HL-60 (cell line): ENCODE measurements around the gene NCBP2.

Experiments used
- GABPA ChIP-seq: IDR thresholded peaks from 2 replicates; pipeline ENCODE4 v1.6.1; 2012; ENCODE audit warnings: low read depth
- POLR2AphosphoS5 ChIP-seq: IDR thresholded peaks from 2 replicates; pipeline ENCODE4 v1.6.1; 2012; ENCODE audit warnings: low read depth
- TF ChIP-seq, protein P1 (sequence below): IDR thresholded peaks from one replicate; pipeline ENCODE4 v1.5.1; 2011; ENCODE audit warnings: low read length, control low read depth, inconsistent platforms; ENCODE audit not compliant: insufficient read depth

DNA sequence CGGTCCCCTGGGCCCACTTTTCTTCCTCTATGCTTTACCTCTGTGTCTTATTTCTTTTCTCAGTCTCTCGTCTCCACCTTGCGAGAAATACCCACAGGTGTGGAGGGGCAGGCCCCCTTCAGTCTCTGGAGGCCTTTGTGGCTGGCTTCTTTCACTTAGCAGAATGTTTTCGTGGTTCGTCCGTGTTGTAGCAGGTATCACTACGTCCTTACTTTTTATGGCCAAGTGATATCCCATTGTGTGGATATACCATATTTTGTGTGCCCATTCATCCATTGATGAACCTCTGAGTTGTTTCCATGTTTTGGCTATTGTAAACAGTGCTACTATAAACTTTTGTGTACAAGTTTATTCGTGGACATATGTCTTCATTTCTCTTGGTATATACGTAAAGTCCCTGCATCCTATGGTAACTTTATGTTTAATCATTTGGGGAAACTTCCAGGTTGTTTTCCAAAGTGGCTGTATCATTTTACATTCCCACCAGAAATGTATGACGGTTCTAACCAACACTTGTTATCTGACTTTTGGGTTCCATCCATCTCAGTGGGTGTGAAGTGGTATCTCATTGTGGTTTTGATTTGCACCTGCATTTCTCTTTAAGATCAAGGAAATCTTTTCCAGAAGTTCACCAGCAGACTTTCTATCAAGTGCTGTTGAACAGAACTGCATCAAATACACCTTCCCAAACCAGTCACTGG lies 20.8 kb upstream of the NCBP2 start:
- TF ChIP-seq, protein P1, sequence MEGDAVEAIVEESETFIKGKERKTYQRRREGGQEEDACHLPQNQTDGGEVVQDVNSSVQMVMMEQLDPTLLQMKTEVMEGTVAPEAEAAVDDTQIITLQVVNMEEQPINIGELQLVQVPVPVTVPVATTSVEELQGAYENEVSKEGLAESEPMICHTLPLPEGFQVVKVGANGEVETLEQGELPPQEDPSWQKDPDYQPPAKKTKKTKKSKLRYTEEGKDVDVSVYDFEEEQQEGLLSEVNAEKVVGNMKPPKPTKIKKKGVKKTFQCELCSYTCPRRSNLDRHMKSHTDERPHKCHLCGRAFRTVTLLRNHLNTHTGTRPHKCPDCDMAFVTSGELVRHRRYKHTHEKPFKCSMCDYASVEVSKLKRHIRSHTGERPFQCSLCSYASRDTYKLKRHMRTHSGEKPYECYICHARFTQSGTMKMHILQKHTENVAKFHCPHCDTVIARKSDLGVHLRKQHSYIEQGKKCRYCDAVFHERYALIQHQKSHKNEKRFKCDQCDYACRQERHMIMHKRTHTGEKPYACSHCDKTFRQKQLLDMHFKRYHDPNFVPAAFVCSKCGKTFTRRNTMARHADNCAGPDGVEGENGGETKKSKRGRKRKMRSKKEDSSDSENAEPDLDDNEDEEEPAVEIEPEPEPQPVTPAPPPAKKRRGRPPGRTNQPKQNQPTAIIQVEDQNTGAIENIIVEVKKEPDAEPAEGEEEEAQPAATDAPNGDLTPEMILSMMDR, result no peak
- TF ChIP-seq GABPA (no peak), POLR2AphosphoS5 (no peak)
